SKM-1 (cell line): ENCODE measurements around the gene ATN1.
A peak's percentile ranks its signal among the peaks of the same experiment; 100 is the strongest.

Experiments used
- DNase-seq: peaks from one replicate; lab custom pipeline; 2025; ENCODE audit not compliant: unreplicated experiment; lab: John Stamatoyannopoulos, UW

ATN1 gene

GRCh38 chr12:6925239-6925539, 2.6 kb upstream of the ATN1 start:
- DNase-seq: no peak

GRCh38 chr12:6925540-6926279, 2.0 kb upstream of the ATN1 start:
- DNase-seq: no peak

GRCh38 chr12:6928022-6928702, 403 bp downstream of the ATN1 start:
- no peak for DNase-seq

GRCh38 chr12:6928703-6929407, 1.1 kb downstream of the ATN1 start:
- no peak for DNase-seq

- DNase-seq: no peak
These were observed 2.0 kb downstream of the ATN1 start for GRCh38 chr12:6929466-6930452.

- no peak for DNase-seq
These were observed 5.0 kb downstream of the ATN1 start for GRCh38 chr12:6932766-6933165.

GRCh38 chr12:6934110-6934509, 6.4 kb downstream of the ATN1 start:
- no peak for DNase-seq

GRCh38 chr12:6935371-6936193, 7.8 kb downstream of the ATN1 start:
- DNase-seq: no peak

GRCh38 chr12:6936194-6936635, 8.5 kb downstream of the ATN1 start:
- DNase-seq: no peak

GRCh38 chr12:6936636-6937480, 9.1 kb downstream of the ATN1 start:
- DNase-seq: no peak

- DNase-seq: peak; percentile 54
These were observed 10.0 kb downstream of the ATN1 start for GRCh38 chr12:6937481-6938352.

GRCh38 chr12:6938353-6939190, 10.8 kb downstream of the ATN1 start:
- DNase-seq: no peak

GRCh38 chr12:6939191-6939540, 11.4 kb downstream of the ATN1 start:
- DNase-seq: no peak

GRCh38 chr12:6941267-6941666, 13.5 kb downstream of the ATN1 start:
- DNase-seq: no peak

GRCh38 chr12:6941782-6942181, 14.0 kb downstream of the ATN1 start:
- no peak for DNase-seq

- DNase-seq: no peak
These were observed 14.5 kb downstream of the ATN1 start for GRCh38 chr12:6942331-6942665.

GRCh38 chr12:6943389-6943721, 15.6 kb downstream of the ATN1 start:
- no peak for DNase-seq
